Fibroblast of mammary gland (primary cell): ENCODE data around the gene CIT.

Source experiments
- DNase-seq: peaks from one replicate; pipeline ENCODE4 v3.0.0-alpha.2; 2010; ENCODE audit warnings: low read depth
- H3K4me3 ChIP-seq: 2 replicates; pipeline ENCODE4 v1.5.1; 2011; ENCODE audit warnings: low read depth, mild to moderate bottlenecking, low read length, moderate library complexity; ENCODE audit not compliant: control insufficient read depth
- CTCF ChIP-seq: conservative IDR thresholded peaks from 2 replicates; pipeline ENCODE4 v1.5.1; 2011; ENCODE audit warnings: low read depth, low read length, inconsistent platforms; ENCODE audit not compliant: control insufficient read depth, insufficient read depth

The CIT gene

GRCh38 chr12:119864591-119864990 is 12.5 kb downstream of the CIT start:
- TF ChIP-seq CTCF, result no peak
- H3K4me3 ChIP-seq, result no peak overlapping the region
- DNase-seq, result no peak

- no peak for TF ChIP-seq CTCF
- DNase-seq, result no peak
- no peak overlapping the region for H3K4me3 ChIP-seq
These were observed 17.9 kb downstream of the CIT start for GRCh38 chr12:119859241-119859640.

GRCh38 chr12:119857041-119857591 is 20.0 kb downstream of the CIT start:
- TF ChIP-seq CTCF, result no peak
- no peak overlapping the region for H3K4me3 ChIP-seq
- DNase-seq, result peak; percentile 33

GRCh38 chr12:119850330-119850729 is 26.8 kb downstream of the CIT start:
- TF ChIP-seq CTCF, result no peak
- no peak for DNase-seq
- H3K4me3 ChIP-seq, result no peak overlapping the region

- no peak overlapping the region for H3K4me3 ChIP-seq
- peak; percentile 62 for DNase-seq
- no peak for TF ChIP-seq CTCF
These were observed 34.0 kb downstream of the CIT start for GRCh38 chr12:119843100-119843499.

- no peak overlapping the region for H3K4me3 ChIP-seq
- DNase-seq, result no peak
- no peak for TF ChIP-seq CTCF
These were observed 34.7 kb downstream of the CIT start for GRCh38 chr12:119842380-119842779.
